Measurements from ENCODE around the gene TEX22. TPM values are rescaled to one million over a fixed set of nuclear protein-coding genes. Genes with fewer than 3 reads are reported as not detected.

TEX22 gene
- total and polyA plus RNA-seq, 2 experiments from 2014 or later = 0.21 TPM

- Histone ChIP-seq H2AFZ (no peak overlapping the region), H3K4me1 (ENCODE audit: insufficient read depth) (no peaks in the 10 kb centered on the region), H3K27ac (ENCODE audit: low read depth) (no peak overlapping the region), H3K79me2 (replicated peaks; ENCODE audit: insufficient read depth) (no peaks in the 10 kb centered on the region; the same call in 1 of the 2 replicates), H3F3A (replicated peaks; ENCODE audit: low read depth) (no peaks in the 10 kb centered on the region; the same call in 1 of the 2 replicates), H3K9me2 (ENCODE audit: insufficient read depth) (no peaks in the 10 kb centered on the region), H3K4me2 (no peak overlapping the region; the same call in 1 of the 2 replicates), H3K36me3 (ENCODE audit: insufficient read depth) (no peaks in the 10 kb centered on the region), H3K4me3 (no peak overlapping the region), H4K20me1 (replicated peaks; ENCODE audit: insufficient read depth) (peaks cover 4% of the 10 kb centered on the region), H3K27me3 (ENCODE audit: insufficient read depth) (no peaks in the 10 kb centered on the region)
- DNase-seq (ENCODE audit: low spot score) = peak; percentile 95
- TF ChIP-seq NANOG (IDR thresholded peaks at IDR 0.05; ENCODE audit: borderline replicate concordance) = no peak
- TF ChIP-seq CTCF (conservative IDR thresholded peaks at IDR 0.05; ENCODE audit: low read depth in 2 of 2) = peak; percentile 80 to 96
- no peak for TF ChIP-seq ZNF114 (CRISPR knock-in tag; IDR thresholded peaks at IDR 0.05)
- Mint-ChIP-seq H3K27ac (no peak overlapping the region), H3K27me3 (ENCODE audit: insufficient read depth, low read depth, poor library complexity) (peaks cover 2% of the 10 kb centered on the region), H3K4me1 (peaks cover 7% of the 10 kb centered on the region), H3K4me3 (no peak overlapping the region), H3K36me3 (ENCODE audit: low read depth) (no peaks in the 10 kb centered on the region), H3K9me3 (no peaks in the 10 kb centered on the region; the same call in 1 of the 3 replicates)
- ATAC-seq = peak; percentile 87
Observed at GRCh38 chr14:105351920-105352851, 46.2 kb upstream of the TEX22 start.

GRCh38 chr14:105353136-105353535 lies 45.2 kb upstream of the TEX22 start:
- no peak overlapping the region for H3K27ac Mint-ChIP-seq
- no peaks in the 10 kb centered on the region; the same call in 1 of the 2 replicates for H3F3A ChIP-seq (replicated peaks; ENCODE audit: low read depth)
- DNase-seq (ENCODE audit: low spot score) = no peak
- H3K36me3 ChIP-seq (ENCODE audit: insufficient read depth) = no peaks in the 10 kb centered on the region
- peaks cover 10% of the 10 kb centered on the region for H3K4me1 Mint-ChIP-seq
- no peak overlapping the region for H3K4me2 ChIP-seq
- H4K20me1 ChIP-seq (replicated peaks; ENCODE audit: insufficient read depth) = peaks cover 4% of the 10 kb centered on the region
- H2AFZ ChIP-seq = no peak overlapping the region
- no peak overlapping the region for H3K4me3 Mint-ChIP-seq
- no peak for ATAC-seq
- no peaks in the 10 kb centered on the region for H3K9me2 ChIP-seq (ENCODE audit: insufficient read depth)
- no peak overlapping the region for H3K4me3 ChIP-seq
- no peaks in the 10 kb centered on the region for H3K36me3 Mint-ChIP-seq (ENCODE audit: low read depth)
- H3K4me1 ChIP-seq (ENCODE audit: insufficient read depth) = no peaks in the 10 kb centered on the region
- H3K27me3 Mint-ChIP-seq (ENCODE audit: insufficient read depth, low read depth, poor library complexity) = peaks cover 1% of the 10 kb centered on the region
- no peaks in the 10 kb centered on the region; the same call in 2 of the 3 replicates for H3K9me3 Mint-ChIP-seq
- H3K27ac ChIP-seq (ENCODE audit: low read depth) = no peak overlapping the region
- H3K27me3 ChIP-seq (ENCODE audit: insufficient read depth) = no peaks in the 10 kb centered on the region
- no peaks in the 10 kb centered on the region for H3K79me2 ChIP-seq (replicated peaks; ENCODE audit: insufficient read depth)
- TF ChIP-seq STAT1 (IDR thresholded peaks at IDR 0.05; ENCODE audit: unreplicated experiment) = no peak
- TF ChIP-seq ZNF331 (CRISPR knock-in tag; IDR thresholded peaks at IDR 0.05; ENCODE audit: low read depth) = no peak
- no peak for TF ChIP-seq EZH2 (IDR thresholded peaks at IDR 0.05; ENCODE audit: low read depth, unreplicated experiment)
- no peak for TF ChIP-seq CREB1 (CRISPR knock-in tag; IDR thresholded peaks at IDR 0.05; ENCODE audit: low read depth)
- TF ChIP-seq ETS1 (IDR thresholded peaks at IDR 0.05) = no peak
- no peak for TF ChIP-seq CTCF (conservative IDR thresholded peaks at IDR 0.05; ENCODE audit: low read depth in 2 of 2)
- TF ChIP-seq ZNF114 (CRISPR knock-in tag; IDR thresholded peaks at IDR 0.05) = no peak
- no peak for TF ChIP-seq POLR2AphosphoS5 (IDR thresholded peaks at IDR 0.05; ENCODE audit: low read depth)
- TF ChIP-seq NANOG (IDR thresholded peaks at IDR 0.05; ENCODE audit: borderline replicate concordance) = no peak
